A549 (cell line): ENCODE measurements around the gene XAGE5.

Experiments
- POLR2A ChIP-seq: IDR thresholded peaks from 2 replicates; pipeline ENCODE4 v1.6.1; 2012; ENCODE audit warnings: mild to moderate bottlenecking, low read length
- TF ChIP-seq, protein P1 (sequence below): fragments of 250-450 bp; sonication (Bioruptor Pico); IDR thresholded peaks from 2 replicates; pipeline ENCODE4 v1.5.0; 2021; ENCODE audit warnings: mild to moderate bottlenecking, moderate library complexity, borderline replicate concordance
- TF ChIP-seq, protein P2 (sequence below): fragments of >200 bp; sonication (Bioruptor Twin); formaldehyde crosslinking; IDR thresholded peaks from 3 replicates; pipeline ENCODE4 v1.5.1; 2016

DNA sequence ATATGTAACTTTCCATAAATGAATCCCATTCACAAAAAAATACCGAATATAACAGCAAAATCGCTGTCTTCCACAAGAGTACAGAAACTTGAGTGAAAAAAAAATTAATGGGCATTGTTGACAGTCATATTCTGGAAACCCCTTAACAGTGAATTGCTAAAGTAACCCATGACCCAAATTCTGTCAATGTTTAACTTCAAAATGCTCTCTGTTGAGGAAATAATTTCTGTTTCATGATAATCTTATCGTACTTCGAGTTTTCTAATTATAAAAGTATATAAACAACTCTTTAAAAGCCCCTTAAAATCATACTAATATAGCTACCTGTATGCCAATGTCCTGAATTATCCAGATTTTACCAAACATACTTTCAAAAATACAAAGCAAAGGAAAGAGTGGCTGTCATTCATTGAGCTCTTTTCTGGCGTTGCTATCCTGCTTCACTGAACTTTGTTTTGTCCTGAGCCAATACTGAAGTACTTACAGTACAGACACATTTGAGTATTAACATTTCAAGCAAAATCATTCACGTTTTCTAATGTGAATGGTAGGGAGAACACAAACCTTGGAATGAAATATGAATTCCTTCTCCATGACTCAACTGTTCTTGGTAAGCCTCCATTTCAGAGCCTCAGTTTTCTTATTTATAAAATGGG lies 54.4 kb downstream of the XAGE5 start:
- TF ChIP-seq, protein P1, sequence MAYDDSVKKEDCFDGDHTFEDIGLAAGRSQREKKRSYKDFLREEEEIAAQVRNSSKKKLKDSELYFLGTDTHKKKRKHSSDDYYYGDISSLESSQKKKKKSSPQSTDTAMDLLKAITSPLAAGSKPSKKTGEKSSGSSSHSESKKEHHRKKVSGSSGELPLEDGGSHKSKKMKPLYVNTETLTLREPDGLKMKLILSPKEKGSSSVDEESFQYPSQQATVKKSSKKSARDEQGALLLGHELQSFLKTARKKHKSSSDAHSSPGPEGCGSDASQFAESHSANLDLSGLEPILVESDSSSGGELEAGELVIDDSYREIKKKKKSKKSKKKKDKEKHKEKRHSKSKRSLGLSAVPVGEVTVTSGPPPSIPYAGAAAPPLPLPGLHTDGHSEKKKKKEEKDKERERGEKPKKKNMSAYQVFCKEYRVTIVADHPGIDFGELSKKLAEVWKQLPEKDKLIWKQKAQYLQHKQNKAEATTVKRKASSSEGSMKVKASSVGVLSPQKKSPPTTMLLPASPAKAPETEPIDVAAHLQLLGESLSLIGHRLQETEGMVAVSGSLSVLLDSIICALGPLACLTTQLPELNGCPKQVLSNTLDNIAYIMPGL, result no peak
- TF ChIP-seq POLR2A, result no peak
- TF ChIP-seq, protein P2, sequence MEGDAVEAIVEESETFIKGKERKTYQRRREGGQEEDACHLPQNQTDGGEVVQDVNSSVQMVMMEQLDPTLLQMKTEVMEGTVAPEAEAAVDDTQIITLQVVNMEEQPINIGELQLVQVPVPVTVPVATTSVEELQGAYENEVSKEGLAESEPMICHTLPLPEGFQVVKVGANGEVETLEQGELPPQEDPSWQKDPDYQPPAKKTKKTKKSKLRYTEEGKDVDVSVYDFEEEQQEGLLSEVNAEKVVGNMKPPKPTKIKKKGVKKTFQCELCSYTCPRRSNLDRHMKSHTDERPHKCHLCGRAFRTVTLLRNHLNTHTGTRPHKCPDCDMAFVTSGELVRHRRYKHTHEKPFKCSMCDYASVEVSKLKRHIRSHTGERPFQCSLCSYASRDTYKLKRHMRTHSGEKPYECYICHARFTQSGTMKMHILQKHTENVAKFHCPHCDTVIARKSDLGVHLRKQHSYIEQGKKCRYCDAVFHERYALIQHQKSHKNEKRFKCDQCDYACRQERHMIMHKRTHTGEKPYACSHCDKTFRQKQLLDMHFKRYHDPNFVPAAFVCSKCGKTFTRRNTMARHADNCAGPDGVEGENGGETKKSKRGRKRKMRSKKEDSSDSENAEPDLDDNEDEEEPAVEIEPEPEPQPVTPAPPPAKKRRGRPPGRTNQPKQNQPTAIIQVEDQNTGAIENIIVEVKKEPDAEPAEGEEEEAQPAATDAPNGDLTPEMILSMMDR, result no peak
